C4-2B (cell line): Measurements from ENCODE around the gene MMP20.

Experiments
- ZFX ChIP-seq: fragments of 450-650 bp; IDR thresholded peaks from 2 replicates; pipeline ENCODE4 v1.6.1; 2017
- TF ChIP-seq, protein P1 (sequence below): fragments of 450-650 bp; conservative IDR thresholded peaks from 2 replicates; pipeline ENCODE4 v1.5.1; 2017; ENCODE audit warnings: mild to moderate bottlenecking

DNA sequence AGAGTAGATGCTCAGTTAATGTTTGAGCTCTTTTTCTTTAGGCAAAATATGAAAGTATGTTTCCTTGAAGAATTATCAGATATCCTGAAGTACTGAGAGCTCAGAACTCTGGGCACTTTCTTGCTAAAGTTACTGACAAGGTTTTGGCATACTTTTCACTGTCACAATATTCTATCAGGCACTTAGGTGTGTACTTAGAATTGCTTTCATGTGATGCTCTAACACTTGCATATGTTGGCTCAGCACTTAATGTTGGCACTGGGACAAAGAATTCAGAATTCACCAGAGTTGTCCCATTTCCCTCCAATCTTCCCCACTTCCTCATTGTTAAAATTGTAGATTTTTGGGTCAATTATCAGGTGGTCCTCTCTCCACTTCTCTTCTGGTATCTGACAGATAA is 5.0 kb downstream of the MMP20 start:
- TF ChIP-seq, protein P1, sequence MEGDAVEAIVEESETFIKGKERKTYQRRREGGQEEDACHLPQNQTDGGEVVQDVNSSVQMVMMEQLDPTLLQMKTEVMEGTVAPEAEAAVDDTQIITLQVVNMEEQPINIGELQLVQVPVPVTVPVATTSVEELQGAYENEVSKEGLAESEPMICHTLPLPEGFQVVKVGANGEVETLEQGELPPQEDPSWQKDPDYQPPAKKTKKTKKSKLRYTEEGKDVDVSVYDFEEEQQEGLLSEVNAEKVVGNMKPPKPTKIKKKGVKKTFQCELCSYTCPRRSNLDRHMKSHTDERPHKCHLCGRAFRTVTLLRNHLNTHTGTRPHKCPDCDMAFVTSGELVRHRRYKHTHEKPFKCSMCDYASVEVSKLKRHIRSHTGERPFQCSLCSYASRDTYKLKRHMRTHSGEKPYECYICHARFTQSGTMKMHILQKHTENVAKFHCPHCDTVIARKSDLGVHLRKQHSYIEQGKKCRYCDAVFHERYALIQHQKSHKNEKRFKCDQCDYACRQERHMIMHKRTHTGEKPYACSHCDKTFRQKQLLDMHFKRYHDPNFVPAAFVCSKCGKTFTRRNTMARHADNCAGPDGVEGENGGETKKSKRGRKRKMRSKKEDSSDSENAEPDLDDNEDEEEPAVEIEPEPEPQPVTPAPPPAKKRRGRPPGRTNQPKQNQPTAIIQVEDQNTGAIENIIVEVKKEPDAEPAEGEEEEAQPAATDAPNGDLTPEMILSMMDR, result no peak
- TF ChIP-seq ZFX, result no peak
